Breast epithelium (tissue), 3 donors: ENCODE results near the gene CRLF2.

Source experiments
- CTCF ChIP-seq, 3 donors: fragments of 450-650 bp; IDR thresholded peaks; one replicate each; pipeline ENCODE4 v1.5.1; 2016 to 2017; ENCODE audit warnings: antibody characterized with exemption in 3 of 3, mild to moderate bottlenecking in 3 of 3, moderate library complexity in 3 of 3
- POLR2A ChIP-seq: fragments of 450-650 bp; IDR thresholded peaks from one replicate; pipeline ENCODE4 v1.6.1; 2016; ENCODE audit warnings: antibody characterized with exemption, mild to moderate bottlenecking, moderate library complexity

- TF ChIP-seq CTCF (IDR thresholded peaks at IDR 0.05) (no peak), POLR2A (no peak)
Observed at GRCh38 chrX:1144293-1144692, 68.2 kb downstream of the CRLF2 start.
